Stimulated activated CD4-positive, alpha-beta T cell treated with anti-CD3 and anti-CD28 coated beads, TNF-alpha, amount 100 ng/mL, for 48 hours (primary cell): ENCODE measurements around the gene TLR2.
"Not testable (repeated sequence)": the region's sequence is repeated elsewhere in the genome, so short reads cannot be mapped to it uniquely, and the experiment has no call there.

Experiments
- DNase-seq, 3 donors: peaks; one replicate each; pipeline ENCODE4 v3.0.0-alpha.2; 2020; ENCODE audit warnings: low read depth in 3 of 3

TLR2 gene

GRCh38 chr4:153655928-153656327 lies 28.2 kb upstream of the TLR2 start:
- no peak for DNase-seq

DNA sequence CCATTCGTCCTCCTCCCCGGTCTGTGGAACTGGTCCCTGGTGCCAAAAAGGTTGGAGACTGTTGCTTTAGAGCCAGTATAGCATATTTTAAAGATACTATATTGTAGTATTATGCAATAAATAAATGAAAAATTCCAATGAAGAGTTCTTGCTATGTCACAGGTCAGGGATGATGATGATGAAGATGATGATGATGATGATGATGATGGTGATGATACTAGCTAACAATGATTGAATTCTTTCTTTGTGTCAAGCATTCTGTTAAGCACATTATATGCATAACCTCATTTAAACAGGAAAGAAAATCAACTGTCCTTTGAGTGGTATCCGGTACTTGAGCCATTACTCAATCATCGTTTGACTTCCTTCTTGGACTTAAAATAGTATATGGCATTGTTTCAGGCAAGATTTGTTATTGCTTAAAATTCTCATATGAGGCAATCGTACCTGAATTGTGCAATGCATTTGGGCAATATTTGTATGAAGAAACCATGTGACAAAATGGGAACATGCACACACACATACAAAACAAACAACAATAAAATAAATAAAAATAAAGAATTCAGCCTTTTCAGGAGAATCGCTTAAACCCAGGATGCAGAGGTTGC lies 22.8 kb upstream of the TLR2 start:
- no peak for DNase-seq

- no peak for DNase-seq
Measured at GRCh38 chr4:153661908-153662307, 22.2 kb upstream of the TLR2 start.

DNA sequence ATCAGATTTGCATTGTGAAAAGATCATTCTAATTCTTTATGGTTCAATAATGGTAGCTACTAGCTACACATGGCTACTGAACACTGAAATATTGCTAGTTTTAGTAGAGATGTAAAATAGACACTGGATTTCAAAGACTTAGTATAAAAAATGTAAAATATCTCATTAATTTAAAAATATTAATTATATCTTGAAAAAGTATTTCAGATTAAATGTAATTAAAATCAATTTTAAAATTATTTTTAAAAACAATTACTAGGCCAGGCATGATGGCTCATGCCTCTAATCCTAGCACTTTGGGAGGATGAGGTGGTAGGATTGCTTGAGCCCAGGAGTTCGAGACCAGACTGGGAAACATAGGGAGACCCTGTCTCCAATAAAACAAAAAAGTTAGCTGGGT lies 20.4 kb upstream of the TLR2 start:
- DNase-seq, result no peak

- DNase-seq, result not testable (repeated sequence)
Measured at GRCh38 chr4:153666505-153666904, 17.6 kb upstream of the TLR2 start.

- no peak for DNase-seq
Measured at GRCh38 chr4:153668647-153669046, 15.4 kb upstream of the TLR2 start.

- DNase-seq, result no peak
Measured at GRCh38 chr4:153669838-153670237, 14.2 kb upstream of the TLR2 start.

DNA sequence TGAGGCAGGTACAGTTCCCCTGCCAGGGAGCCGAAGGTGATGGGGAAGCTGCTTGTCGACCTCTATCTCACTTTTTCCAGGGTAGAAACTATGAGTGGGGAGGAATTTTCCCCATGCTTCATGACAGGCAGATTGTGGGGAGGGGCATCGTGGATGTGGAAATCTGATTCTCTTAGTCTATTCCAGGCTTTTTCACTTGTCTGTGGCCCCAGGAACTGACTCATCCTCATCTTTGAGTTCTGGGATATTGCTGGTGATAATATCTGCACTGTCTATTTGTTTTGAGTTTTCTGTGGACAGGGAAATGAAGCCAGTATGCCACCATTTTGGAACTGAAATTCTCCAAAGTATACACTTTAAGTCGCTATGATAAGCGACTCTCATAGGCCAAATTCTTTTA lies 7.6 kb upstream of the TLR2 start:
- no peak for DNase-seq

DNA sequence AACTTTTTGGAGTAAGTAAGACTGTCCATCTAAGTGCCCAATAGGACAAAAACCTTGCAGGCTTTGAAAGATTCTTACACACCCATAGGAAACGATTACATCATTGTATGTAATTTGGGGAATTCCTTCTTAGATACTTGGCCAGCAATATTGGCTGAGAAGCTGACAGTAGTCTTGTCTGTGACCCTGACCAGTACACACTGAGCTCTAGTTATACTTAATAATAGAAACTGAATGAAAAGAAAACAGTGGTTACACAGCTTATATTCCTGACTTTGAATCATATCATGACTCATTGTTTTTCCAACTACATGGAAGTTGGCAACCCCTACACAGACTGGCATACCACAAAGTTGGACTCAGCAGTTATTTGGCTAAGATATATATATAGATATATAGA lies 7.1 kb upstream of the TLR2 start:
- DNase-seq, result no peak

GRCh38 chr4:153679486-153679885 lies 4.6 kb upstream of the TLR2 start:
- no peak for DNase-seq

GRCh38 chr4:153683763-153684181 lies 308 bp upstream of the TLR2 start:
- no peak for DNase-seq

- DNase-seq, result no peak
Measured at GRCh38 chr4:153684971-153685371, 891 bp downstream of the TLR2 start.

- DNase-seq, result no peak
Measured at GRCh38 chr4:153704522-153704921, 20.4 kb downstream of the TLR2 start.

GRCh38 chr4:153705743-153706468 lies 21.8 kb downstream of the TLR2 start:
- no peak for DNase-seq

GRCh38 chr4:153706519-153706918 lies 22.4 kb downstream of the TLR2 start:
- DNase-seq, result no peak

DNA sequence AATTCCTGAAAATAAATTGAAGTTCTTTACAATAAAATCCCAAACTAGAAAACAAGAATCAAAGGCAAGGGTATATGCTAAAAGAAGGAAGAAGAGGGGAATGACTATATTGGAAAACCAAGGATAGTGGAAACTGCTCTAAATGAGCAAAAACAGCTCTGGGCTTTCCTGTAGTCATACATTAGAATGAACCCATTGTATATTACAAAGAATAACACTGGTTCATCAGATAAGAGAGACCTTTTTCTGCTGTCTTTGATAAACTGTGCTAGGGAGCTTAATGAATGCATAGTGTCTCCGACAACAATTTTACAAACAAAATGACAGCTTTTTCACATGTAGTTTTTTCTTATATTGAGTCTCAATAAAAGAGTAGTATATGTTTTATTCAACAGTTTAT lies 26.6 kb downstream of the TLR2 start:
- no peak for DNase-seq

DNA sequence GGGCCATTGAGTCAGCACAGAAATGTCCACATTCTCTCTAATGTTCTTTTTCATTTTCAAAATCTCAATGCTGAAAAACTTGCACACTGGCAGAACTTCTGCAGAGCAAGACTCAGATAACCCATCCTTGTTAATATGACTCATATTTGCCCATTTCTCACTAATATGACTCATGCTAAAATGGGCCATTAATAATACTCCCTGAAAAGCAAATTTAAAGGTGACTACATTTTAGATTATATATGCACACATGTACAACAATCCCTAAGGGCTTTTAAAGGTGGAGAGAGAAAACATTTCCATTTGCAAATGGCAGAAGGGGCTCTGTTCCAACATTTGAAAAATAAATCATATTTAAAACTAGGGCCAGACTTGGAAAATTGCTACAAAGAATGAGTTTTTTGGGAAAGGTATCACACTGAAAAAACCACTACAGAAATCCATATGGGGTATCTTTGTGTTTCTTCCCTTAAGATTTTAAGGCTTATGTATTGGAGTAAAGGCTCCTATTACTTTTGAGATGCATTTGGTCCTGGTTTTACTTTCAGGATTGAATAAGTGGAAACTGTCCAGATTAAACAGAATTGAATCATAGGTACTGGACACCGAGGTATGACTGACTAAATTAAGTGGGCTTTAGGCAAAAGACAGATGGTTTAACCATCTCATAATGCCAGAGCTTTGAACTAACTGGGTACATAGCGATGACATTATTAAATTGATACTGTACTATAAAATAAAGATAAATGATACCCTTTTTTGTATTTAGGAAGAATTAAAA lies 30.0 kb downstream of the TLR2 start:
- no peak for DNase-seq

GRCh38 chr4:153722036-153722435 lies 38.0 kb downstream of the TLR2 start:
- DNase-seq, result no peak

GRCh38 chr4:153724606-153725005 lies 40.5 kb downstream of the TLR2 start:
- DNase-seq, result no peak

- no peak for DNase-seq
Measured at GRCh38 chr4:153725136-153725830, 41.2 kb downstream of the TLR2 start.

- DNase-seq, result no peak
Measured at GRCh38 chr4:153725831-153726154, 41.7 kb downstream of the TLR2 start.

GRCh38 chr4:153728151-153728550 lies 44.1 kb downstream of the TLR2 start:
- DNase-seq, result no peak
